Stimulated activated naive CD8-positive, alpha-beta T cell treated with anti-CD3 and anti-CD28 coated beads, Interleukin-15, Interleukin-2, amounts not matched to agents 100 ng/mL and 50 ng/mL, for 24 hours (primary cell): ENCODE data around the gene PNMA8C.
"Not testable (repeated sequence)": the region's sequence is repeated elsewhere in the genome, so short reads cannot be mapped to it uniquely, and the experiment has no call there.

Experiments used
- H3K27ac Mint-ChIP-seq: one replicate; pipeline ENCODE4 v1.8.0; 2021; ENCODE audit warnings: mild to moderate bottlenecking, mixed read lengths
- H3K27me3 Mint-ChIP-seq: one replicate; pipeline ENCODE4 v1.8.0; 2021; ENCODE audit warnings: mixed read lengths
- H3K36me3 Mint-ChIP-seq: one replicate; pipeline ENCODE4 v1.8.0; 2021; ENCODE audit warnings: low read depth, mixed read lengths
- H3K4me1 Mint-ChIP-seq: one replicate; pipeline ENCODE4 v1.8.0; 2021; ENCODE audit warnings: low read depth, mixed read lengths
- H3K4me3 Mint-ChIP-seq: one replicate; pipeline ENCODE4 v1.8.0; 2021; ENCODE audit warnings: mild to moderate bottlenecking, mixed read lengths
- H3K9me3 Mint-ChIP-seq: one replicate; pipeline ENCODE4 v1.8.0; 2021; ENCODE audit warnings: mixed read lengths

The PNMA8C gene

DNA sequence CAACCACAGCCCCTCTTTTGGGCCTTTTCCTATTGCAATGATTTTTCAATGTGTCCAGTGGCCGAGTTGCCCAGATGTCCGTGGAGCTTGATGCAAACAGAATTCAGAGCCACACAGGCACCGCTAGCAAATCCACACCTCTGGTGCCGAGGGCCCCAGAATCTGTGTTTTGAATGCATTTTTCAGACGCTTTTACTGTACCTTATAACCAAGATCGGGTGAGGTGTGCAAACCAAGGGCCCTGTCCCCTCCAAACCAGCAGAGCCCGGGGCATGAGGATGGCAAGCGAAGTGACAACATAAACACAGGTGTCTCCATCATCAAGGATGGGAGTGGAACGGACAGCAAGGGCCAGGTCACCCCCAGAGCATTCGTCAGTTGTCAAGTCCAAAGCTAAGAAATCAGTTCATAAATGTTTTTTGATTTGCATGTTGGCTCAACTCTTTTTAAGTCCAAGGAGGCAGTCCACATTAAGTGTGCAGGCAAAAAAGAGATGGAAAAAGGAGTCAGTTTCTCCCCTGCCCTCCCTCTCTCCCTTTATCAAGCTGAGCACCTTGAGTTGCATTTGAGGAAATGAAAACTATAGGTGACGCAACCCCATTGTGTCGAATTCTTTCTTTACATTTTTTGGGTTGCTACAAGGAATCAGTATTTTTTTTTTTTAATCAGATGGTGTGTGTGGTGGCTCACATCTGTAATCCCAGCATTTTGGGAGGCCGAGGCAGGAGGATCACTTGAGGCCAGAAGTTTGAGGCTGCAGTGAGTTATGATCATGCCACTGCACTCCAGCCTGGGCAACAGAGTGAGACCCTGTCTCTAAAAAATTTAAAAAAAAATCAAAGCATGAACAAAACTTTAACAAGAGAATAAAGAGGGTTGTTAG, 18.3 kb downstream of the PNMA8C start:
- H3K36me3 Mint-ChIP-seq = no peaks in the 10 kb centered on the region
- no peaks in the 10 kb centered on the region for H3K9me3 Mint-ChIP-seq
- H3K4me1 Mint-ChIP-seq = no peaks in the 10 kb centered on the region
- H3K27ac Mint-ChIP-seq = no peak overlapping the region
- no peak overlapping the region for H3K4me3 Mint-ChIP-seq
- peaks cover 84% of the 10 kb centered on the region for H3K27me3 Mint-ChIP-seq

DNA sequence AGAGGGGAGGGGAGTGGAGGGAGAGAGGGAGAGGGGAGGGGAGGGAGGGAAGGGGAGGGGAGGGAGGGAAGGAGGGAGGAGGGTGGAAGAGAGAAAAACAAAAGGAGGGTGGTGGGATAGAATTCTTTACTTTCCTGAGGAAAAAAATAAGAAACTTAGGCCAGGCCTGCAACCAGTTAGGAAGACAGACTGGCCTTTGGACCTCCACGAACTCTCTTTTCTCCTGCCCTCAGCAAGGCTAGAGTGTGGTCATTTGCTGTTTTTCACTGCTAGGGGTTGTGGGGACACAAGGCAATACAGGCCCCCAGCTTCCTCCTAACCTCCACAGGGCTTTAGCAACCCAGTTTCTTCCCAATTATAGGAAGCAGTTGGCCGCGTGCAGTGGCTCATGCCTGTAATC, 19.5 kb downstream of the PNMA8C start:
- H3K9me3 Mint-ChIP-seq = no peaks in the 10 kb centered on the region
- H3K4me1 Mint-ChIP-seq = peaks cover 6% of the 10 kb centered on the region
- no peaks in the 10 kb centered on the region for H3K36me3 Mint-ChIP-seq
- H3K27me3 Mint-ChIP-seq = peaks cover 79% of the 10 kb centered on the region
- no peak overlapping the region for H3K27ac Mint-ChIP-seq
- H3K4me3 Mint-ChIP-seq = no peak overlapping the region

DNA sequence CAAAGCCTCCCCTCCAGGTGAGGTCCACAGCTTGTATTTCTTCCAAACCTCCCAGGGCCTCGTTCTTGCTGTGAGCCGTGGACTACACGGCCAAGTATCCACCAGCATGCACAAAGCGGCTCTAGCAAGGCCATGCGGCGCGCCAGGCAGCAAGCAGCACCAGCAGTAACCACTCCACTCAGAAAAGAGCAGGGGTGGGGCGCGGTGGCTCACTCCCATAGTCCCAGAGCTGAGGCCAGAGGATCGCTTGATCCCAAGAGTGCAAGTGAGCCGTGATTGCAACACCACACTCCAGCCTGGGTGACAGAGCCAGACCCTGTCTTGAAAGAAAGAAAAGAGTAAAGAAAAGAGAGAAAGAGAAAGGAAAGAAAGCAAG, 20.1 kb downstream of the PNMA8C start:
- H3K9me3 Mint-ChIP-seq = no peaks in the 10 kb centered on the region
- no peak overlapping the region for H3K27ac Mint-ChIP-seq
- peaks cover 79% of the 10 kb centered on the region for H3K27me3 Mint-ChIP-seq
- H3K36me3 Mint-ChIP-seq = no peaks in the 10 kb centered on the region
- no peak overlapping the region for H3K4me3 Mint-ChIP-seq
- peaks cover 9% of the 10 kb centered on the region for H3K4me1 Mint-ChIP-seq

DNA sequence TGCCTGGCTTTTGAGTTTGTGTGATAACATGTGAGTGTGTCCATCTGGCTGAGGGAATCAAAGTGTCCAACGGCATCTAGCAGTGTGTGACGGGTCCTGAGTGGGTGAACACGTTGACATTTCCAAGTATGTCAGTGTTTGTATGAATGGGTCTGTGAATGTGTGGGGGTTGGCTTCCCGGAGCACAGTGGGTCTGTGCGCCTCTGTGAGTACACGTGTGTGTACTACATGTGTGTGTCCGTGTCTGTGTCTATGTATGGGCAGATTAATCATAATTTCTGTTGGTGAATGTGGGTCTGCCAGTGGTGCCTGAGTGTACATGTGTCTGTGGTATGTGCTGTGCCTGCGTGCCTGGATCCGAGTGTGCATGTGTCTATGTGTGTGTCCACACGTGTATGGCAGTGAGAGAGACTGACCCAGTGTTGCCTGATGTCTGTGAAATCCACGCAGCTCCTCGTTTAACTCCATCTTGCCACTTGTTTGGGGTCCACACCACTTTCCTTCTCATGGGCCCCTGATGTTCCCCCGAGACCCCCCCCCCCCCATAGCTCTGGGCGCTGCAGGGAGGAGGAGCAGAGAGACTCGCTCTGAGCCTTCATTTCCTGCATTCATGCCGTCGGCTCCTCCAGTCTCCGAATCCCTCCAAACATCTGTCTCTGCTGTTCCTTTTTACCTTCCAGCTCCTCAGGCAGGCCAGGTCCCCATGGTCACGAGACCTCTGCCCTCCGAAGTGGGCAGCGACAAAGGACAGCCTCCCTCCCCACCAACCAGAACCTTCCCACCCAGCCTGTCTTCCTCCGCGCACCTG, 20.7 kb downstream of the PNMA8C start:
- peaks cover 9% of the 10 kb centered on the region for H3K4me1 Mint-ChIP-seq
- no peak overlapping the region for H3K4me3 Mint-ChIP-seq
- no peak overlapping the region for H3K27ac Mint-ChIP-seq
- H3K27me3 Mint-ChIP-seq = peaks cover 80% of the 10 kb centered on the region
- no peaks in the 10 kb centered on the region for H3K36me3 Mint-ChIP-seq
- no peaks in the 10 kb centered on the region for H3K9me3 Mint-ChIP-seq

DNA sequence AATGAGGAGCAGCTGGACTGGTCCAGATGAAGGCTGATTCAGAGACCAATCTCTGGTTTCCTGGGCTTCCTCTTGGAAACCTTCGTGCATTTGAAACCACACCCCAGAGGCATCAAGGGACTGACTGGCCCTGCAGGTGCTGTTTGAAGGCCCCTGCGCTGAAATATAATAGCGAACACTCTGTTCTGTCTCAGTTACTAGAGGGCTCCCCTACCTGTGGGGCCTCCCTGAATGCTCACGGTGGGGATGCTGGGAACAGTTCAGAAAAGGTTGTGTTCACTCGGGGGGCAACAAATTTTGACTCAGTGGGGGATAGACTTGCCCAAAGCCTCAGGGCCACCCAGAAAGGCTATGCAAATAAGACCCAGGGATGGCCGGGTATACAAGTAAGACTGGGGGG, 21.8 kb downstream of the PNMA8C start:
- no peaks in the 10 kb centered on the region for H3K9me3 Mint-ChIP-seq
- peaks cover 9% of the 10 kb centered on the region for H3K4me1 Mint-ChIP-seq
- no peaks in the 10 kb centered on the region for H3K36me3 Mint-ChIP-seq
- peaks cover 77% of the 10 kb centered on the region for H3K27me3 Mint-ChIP-seq
- H3K4me3 Mint-ChIP-seq = no peak overlapping the region
- no peak overlapping the region for H3K27ac Mint-ChIP-seq

DNA sequence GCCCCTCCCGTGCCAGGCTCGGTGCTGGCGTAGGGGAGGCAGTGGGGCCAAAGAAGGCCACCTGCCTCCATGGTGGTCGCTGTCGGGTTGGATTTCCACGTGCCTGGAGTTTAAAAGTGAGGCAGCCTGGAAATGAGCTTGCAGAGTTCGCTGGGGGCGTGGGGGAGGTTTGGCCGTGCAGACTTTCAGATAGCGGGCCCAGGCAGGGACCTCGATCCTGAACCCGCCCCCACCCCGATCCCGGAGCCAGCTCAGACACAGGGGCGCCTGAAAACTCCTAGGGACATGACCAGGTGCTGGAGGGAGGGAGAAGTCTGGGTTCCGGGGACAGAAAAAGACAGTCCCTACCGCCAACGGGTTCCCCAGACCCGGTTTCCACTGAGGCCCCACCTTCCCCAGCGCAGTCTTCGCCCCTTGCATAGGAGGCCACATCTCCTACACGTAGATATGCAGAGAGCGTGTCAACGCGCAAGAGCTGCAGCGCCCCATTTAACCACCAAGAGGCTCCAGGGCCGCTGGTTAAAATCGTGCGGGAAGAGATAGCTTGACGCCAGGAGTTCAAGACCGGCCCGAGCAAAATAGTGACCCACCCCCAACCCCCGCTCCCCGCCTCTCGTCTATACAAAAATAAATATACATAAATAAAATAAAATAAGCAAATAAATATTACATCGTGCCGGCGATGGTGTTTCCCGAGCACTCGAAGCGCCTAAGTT, 23.8 kb downstream of the PNMA8C start:
- Mint-ChIP-seq H3K4me1 (peaks cover 9% of the 10 kb centered on the region), H3K36me3 (no peaks in the 10 kb centered on the region), H3K27ac (no peak overlapping the region), H3K4me3 (peak overlapping the region; percentile 47), H3K27me3 (peaks cover 66% of the 10 kb centered on the region), H3K9me3 (no peaks in the 10 kb centered on the region)

DNA sequence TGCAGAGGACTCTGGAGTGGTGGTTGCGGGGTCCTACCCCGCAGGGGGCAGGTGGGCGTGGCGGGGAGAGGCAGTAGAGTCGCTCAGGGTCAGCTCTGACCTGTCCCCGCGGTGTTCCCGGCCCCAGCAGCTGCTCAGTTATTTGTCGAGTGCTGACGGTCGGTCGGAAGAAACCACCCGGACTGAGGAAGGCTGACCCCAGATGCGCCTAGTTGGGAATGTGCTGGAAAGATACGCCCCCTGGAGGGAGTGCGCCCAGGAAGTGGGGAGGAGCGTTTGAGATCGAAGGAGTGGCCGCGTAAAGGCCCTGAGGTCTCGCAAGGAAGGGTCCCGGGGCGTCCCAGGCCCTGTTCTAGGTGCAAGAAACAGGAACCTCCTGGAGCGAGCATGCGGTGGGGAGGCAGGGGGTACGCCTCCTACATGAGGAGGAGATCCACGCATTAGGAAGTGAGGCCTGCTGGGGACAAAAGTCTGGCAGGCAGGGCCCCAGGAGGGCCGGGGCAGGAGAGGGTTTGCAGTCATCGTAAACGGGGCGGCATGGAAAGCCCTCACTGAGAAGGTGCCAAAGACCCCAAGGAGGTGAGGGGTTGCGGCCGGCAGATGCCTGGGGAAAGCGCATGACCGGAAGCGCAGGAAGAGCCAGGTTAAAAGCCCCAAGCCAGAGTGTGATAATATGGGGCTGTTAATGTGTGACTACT, 24.5 kb downstream of the PNMA8C start:
- Mint-ChIP-seq H3K4me3 (peak overlapping the region; percentile 47), H3K4me1 (peaks cover 9% of the 10 kb centered on the region), H3K27me3 (peaks cover 66% of the 10 kb centered on the region), H3K36me3 (no peaks in the 10 kb centered on the region), H3K27ac (no peak overlapping the region), H3K9me3 (no peaks in the 10 kb centered on the region)

DNA sequence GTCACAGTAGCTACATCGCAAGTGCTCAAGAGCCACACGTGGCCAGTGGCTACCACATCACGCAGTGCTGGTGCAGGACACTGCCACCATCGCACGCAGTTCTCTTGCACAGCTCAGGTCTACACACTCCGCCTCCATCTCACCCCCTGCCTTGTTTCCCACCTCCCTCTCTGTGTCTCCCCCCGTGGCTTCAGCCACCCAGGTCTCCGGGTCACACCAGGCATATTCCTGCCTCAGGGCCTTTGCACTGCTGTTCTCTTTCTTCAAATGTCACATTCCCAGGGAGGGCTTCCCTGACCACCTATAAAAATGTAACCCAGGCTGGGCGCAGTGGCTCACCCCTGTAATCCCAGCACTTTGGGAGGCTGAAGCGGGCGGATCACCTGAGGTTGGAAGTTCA, 26.0 kb downstream of the PNMA8C start:
- no peaks in the 10 kb centered on the region for H3K9me3 Mint-ChIP-seq
- H3K4me3 Mint-ChIP-seq = no peak overlapping the region
- H3K4me1 Mint-ChIP-seq = peaks cover 9% of the 10 kb centered on the region
- peaks cover 56% of the 10 kb centered on the region for H3K27me3 Mint-ChIP-seq
- no peaks in the 10 kb centered on the region for H3K36me3 Mint-ChIP-seq
- H3K27ac Mint-ChIP-seq = no peak overlapping the region

DNA sequence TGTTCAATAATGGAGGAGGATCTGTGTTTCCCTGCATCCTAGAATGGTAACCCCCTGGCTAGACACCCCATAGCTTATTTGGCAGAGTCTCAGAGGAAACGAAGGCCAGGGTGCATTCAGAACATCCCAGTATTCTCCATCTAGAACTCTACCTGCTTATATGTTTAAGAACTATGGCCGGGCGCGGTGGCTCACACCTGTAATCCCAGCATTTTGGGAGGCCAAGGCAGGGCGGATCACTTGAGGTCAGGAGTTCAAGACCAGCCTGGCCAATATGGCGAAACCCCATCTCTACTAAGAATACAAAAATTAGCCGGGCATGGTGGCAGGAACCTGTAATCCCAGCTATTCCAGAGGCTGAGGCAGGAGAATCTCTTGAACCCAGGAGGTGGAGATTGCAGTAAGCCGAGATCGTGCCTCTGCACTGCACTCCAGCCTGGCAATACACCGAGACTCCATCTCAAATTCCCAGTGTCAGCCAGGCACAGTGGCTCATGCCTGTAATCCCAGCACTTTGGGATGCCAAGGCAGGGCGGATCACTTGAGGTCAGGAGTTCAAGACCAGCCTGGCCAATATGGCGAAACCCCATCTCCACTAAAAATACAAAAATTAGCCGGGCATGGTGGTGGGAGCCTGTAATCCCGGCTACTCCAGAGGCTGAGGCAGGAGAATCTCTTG, 30.8 kb downstream of the PNMA8C start:
- not testable (repeated sequence) for H3K9me3 Mint-ChIP-seq, H3K4me3 Mint-ChIP-seq, H3K27ac Mint-ChIP-seq, H3K4me1 Mint-ChIP-seq, H3K36me3 Mint-ChIP-seq
- H3K27me3 Mint-ChIP-seq = peaks cover 21% of the 10 kb centered on the region

DNA sequence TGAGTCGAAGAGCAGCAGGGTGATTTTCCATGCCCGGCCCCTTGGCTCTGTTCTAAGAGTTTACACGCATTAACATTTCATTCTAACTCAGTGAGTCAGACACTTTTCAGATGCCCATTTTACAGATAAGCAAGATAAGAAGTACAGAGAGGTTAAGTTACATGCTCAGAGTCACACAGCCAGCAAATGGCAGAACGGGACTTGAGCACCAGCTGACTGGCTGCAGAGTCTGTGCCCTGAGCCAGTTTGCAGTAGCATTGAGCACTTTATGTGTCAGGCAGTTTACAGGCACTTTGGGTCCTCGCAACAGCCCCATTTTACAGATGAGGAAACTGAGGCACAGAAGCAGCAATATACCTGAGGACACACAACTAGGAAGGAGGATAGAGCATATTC, 34.3 kb downstream of the PNMA8C start:
- Mint-ChIP-seq H3K9me3 (no peaks in the 10 kb centered on the region), H3K27ac (no peak overlapping the region), H3K36me3 (peaks cover 23% of the 10 kb centered on the region), H3K27me3 (peaks cover 8% of the 10 kb centered on the region), H3K4me1 (peaks cover 10% of the 10 kb centered on the region), H3K4me3 (no peak overlapping the region)

DNA sequence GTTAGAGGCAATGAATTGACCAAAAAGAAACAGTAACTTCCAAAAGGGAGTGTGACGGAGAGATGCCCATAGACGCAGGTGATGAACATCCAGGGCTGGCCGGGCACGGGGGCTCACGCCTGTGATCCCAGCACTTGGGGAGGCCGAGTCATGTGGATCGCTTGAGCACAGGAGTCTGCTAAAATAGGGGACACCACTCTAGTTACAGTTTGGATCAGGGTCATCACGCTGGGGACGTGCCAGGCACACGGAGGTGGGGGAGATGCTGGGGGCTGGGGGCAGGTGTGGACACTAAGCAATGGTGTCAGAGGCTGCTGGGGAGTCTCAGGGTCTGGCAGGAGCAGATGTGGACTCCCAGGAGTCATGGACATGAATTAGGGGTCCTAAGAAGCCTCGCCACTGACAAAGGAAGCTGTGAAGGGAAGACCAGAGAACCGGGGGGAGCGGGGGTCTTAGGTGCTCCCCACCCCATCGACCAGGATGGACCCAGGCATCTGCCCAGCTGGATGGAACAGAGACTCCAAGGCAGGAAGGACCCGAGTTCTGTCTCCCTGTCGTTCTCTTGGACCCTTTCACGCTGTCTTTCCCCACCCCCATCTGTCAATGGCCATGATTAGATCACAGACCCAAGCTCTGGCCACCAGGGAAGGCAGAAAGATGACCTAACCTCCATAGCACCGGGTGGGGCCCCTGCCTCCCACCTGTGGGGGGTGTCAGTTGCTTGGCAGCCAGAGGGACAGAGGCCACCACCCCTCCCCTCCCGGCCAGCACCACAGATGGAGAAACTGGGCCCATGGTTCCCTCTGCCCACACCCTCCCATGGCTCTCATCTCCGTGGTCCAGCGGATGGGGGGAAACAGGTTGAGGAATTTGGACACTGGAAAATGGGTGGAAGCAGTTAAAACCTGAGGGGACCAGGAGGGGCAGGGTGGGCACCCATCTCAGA, 35.0 kb downstream of the PNMA8C start:
- Mint-ChIP-seq H3K9me3 (no peaks in the 10 kb centered on the region), H3K27ac (no peak overlapping the region), H3K4me1 (peaks cover 10% of the 10 kb centered on the region), H3K36me3 (peaks cover 29% of the 10 kb centered on the region), H3K4me3 (no peak overlapping the region), H3K27me3 (peaks cover 5% of the 10 kb centered on the region)

DNA sequence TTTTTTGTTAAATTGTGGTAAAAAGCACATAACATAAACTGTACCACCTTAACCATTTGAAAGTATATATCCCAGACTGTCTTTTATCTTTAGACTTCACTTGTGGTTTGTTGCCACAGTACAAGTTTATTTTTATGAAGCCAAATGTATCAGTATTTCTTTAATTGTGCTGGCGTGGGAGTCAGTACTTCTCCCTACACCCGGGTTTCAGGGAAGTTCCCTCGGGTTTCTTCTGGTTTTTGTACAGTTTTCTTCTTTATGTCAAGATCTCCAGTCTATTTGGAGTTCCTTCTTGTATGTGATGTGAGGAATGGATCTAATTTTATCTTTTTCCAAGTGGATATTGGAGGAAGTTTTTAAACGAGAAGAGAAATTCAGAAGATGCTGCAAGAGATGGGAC, 35.9 kb downstream of the PNMA8C start:
- Mint-ChIP-seq H3K36me3 (peaks cover 33% of the 10 kb centered on the region), H3K4me3 (no peak overlapping the region), H3K27ac (peak overlapping the region; percentile 69), H3K9me3 (no peaks in the 10 kb centered on the region), H3K4me1 (peaks cover 10% of the 10 kb centered on the region), H3K27me3 (peaks cover 5% of the 10 kb centered on the region)

DNA sequence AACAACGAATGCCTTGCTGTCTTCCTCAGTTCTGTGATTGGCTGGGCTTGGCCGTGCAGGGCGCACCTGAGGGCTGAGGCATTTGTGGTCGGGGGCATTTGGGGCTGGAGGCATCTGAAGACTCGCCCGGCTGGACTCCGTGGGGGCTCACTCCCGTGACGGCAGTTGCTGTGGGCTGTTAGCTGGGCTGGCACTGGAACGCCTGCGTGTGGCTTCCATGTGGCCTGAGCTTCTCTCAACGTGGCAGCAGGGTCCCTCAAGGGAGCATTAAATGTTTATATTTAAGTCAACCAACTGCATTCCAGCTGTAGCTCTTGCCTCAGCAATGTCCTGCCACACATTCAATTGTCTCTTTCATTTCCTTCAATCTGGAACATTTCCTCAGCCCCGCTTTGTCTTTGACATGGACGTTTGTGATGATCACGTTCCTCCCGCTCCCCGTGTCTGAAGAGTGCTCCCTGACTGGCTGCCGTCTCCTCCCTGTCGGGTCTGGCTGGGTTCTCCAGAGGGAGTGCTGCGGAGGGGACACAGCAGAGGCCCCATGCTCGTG, 36.4 kb downstream of the PNMA8C start:
- Mint-ChIP-seq H3K4me1 (peaks cover 10% of the 10 kb centered on the region), H3K4me3 (no peak overlapping the region), H3K9me3 (no peaks in the 10 kb centered on the region), H3K36me3 (peaks cover 38% of the 10 kb centered on the region), H3K27ac (peak overlapping the region; percentile 69), H3K27me3 (no peaks in the 10 kb centered on the region)
